GM21360 (cell line): Measurements from ENCODE around the gene CAB39L.
"Not testable (repeated sequence)": the region's sequence is repeated elsewhere in the genome, so short reads cannot be mapped to it uniquely, and the experiment has no call there.

Experiments used
- ATAC-seq: cut with Tn5 transposase; IDR thresholded peaks from one replicate; pipeline ENCODE4 v1.9.1; 2021; ENCODE audit warnings: mild to moderate bottlenecking, moderate library complexity; ENCODE audit not compliant: unreplicated experiment

The CAB39L gene

DNA sequence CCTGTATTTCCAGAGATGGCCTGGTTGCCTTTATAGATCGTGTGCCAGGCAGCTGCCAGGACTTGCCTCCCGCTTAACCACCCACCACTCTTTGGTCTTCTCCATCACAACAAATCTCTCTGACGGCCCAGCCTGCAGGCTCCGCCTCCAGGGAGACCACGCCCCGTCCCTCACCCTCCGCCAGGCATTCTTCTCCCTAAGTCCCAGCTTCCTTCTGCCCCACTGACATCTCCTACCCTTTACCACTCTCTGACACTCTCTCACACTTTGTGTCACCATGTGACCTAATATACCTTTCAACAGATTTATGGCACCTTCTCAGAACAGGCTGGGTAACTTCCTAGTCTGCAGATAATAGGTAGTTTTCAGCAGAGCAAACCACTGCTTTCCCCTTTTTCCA lies 95.1 kb downstream of the CAB39L start:
- ATAC-seq: no peak

DNA sequence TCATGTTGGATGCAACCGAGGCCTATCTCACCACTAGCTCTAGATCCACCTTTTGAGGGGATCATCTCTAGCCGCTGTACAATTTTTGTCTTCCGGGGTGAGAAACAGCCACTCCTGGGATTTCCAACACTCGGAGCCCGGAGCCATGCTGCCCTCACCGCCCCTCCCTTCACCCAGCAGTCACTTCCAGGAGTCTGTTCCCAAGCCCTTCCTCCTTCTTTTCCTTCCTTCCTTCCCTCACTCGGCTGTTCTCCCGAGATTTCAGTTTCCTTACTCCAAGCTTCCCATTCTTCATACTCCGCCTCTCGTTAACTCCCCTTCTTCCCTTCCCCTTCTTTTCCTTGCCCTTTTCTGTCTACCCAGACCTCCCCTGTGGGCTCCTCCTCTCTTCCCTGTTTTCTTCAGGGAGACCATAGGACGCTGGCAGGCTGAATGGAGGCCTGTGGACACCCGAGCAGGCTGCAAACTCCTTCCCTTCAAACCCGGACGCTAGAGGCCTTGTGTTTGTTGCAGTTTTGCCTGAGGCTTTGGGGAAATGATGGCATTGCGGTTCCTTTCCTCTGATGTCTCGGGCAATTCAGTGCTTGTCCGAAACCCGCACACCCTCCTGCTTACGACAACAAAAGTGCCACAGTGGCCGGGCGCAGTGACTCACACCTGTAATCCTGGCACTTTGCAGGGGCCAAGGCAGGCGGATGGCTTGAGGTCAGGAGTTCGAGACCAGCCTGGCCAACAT lies 96.0 kb downstream of the CAB39L start:
- no peak for ATAC-seq

DNA sequence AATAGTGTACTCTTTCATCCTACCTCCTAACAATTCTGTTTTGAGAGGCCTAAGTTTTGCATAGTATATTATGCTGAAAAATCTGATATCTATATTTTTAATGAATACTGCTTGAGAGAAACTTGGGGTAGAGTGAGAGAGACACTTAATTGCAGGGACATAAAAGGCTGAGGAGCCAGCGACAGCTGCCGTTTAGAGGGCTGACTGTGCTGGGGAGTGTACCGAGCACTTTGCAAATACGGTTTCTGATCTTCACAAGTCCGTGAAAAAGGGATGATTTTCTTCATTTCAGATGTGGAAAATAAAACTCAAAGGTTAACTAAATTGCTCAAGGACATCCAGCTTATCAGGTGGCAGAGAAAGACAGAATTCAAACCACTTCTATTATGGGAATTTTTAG lies 97.4 kb downstream of the CAB39L start:
- no peak for ATAC-seq

DNA sequence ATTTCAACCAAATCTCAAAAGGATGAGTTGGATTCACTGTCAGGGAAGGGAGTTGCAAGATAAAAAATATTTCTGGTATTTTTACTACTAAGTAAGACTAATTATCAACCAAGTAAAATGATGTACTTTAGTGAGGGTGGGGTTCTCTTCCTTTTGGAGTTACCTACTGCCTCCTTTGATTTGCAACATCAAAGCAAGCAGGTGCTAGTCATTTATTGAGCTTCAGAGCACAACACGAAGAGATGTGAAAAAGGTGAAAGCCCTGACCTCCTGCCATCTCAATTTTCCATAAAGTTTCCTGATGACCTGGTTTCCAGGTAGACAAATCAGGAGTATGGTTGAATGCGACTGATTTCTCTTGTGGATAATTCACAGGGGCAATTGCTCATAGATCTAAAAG lies 100.1 kb downstream of the CAB39L start:
- no peak for ATAC-seq

DNA sequence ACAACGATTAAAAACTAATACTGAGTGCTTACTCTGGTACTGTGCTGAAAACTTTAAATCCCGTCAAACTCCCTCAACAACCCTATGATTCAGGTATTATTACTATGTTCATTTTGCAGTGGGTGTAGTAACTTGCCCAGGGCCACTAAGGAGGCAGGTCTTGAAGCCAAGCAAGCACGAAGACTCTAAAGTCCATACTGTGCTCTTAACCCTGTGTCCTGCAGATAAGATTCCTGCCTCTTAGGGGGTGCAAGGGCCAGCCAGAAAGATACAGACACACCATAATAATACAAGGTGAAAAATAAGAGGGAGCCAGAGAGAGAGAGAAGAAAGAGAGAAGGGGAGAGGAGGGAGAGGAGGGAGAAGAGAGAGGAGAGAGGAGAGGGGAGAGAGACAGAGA lies 100.6 kb downstream of the CAB39L start:
- ATAC-seq: no peak

DNA sequence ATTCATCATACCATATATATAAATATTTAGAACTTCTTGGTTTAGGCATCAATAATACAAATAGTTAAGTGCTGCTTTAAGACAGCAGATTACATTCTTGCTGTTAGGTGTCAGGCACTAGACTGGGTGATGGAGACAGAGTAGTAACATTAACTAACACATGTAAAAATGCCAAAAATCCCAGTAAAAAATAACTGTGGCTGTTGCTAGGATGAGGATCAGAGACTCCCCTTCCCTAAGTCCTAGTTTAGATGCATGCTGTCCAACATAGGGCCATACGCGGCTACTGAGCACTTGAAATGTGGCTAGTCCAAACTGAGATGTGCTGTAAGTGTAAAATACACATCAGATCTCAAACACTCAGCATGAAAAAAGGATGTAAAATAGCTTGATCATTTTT lies 101.4 kb downstream of the CAB39L start:
- ATAC-seq: no peak

DNA sequence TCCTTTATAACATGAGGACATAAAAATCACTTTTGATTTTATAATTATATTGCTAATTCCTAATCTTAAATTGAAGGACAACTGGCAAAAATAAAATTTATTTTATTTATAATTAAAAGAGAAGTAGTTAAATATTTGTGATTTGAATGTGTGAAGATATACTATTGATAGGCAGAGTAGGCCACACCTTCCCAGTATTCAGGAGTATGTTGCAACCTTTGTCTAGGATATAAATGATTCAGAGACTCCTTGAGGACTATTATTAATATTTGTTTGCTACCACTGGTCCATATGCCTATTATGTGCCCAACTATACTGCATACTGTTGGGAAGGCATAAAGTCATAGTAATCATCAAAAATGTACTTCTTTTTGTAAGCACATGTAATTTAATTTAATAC lies 101.9 kb downstream of the CAB39L start:
- ATAC-seq: no peak

DNA sequence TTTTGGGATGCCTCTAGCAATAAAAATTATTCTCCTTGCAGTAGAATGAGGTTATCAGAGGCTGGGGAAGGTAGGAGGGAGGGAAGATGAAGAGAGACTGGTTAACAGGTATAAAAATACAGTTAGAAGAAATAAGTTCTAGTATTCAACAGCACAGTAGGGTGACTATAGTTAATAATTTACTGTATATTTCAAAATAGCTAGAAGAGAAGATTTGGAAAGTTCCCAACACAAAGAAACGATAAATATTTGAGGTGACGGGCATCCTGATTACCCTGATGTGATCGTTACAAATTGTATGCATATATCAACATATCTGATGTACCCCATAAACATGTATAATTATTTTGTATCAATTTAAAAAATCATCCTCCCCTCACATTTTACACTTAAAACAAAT lies 102.3 kb downstream of the CAB39L start:
- no peak for ATAC-seq

DNA sequence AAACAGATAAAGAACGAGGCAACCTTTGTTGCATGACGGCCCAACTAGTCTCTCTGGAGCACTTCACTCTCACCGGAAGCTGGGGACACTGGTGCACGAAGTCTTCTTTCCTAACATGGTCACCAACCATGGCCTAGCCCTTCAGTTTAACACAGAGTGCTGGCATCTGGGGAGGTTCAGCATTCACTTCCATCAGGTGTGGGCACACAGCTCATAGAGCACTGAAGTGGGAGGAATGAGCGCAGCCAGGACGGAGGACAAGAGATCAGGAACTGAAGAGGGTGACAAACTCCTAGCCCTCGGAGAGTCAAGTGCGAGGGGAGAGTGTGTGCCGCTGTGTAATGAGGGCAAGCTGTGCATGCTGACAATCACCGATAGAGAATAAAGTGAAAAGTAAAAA lies 103.7 kb downstream of the CAB39L start:
- no peak for ATAC-seq

DNA sequence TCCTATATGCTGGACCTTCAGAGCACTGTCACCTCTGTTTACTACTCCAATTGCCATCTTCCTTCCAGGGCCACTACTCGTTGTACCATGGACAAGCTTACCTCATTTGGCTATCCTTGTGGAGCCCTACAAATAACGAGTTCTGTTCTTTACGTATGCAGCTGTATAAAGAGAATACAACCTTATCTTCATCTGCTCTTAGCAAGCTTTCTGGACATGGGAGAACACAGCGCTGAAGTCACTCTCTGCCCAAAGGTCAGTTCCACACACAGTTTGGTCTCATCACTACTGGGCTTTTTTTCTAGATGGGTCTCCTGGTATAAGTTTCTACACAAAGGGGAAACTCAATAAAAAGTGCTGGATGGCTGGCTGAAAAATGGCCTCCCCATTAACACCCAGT lies 107.2 kb downstream of the CAB39L start:
- ATAC-seq: no peak

DNA sequence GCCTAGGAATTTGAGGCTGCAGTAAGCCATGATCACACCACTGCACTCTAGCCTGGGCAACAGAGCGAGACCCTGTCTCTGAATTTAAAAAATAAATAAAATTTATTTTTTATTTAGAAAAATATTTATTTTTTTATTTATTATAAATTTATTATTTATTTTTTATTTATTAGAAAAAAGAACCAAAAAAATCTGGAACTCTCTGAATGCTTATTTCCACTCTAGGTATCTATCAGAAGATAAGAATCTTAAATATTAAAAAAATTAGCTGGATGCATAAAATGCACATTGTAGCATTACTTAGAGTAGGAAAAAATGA lies 113.4 kb downstream of the CAB39L start:
- ATAC-seq: no peak

DNA sequence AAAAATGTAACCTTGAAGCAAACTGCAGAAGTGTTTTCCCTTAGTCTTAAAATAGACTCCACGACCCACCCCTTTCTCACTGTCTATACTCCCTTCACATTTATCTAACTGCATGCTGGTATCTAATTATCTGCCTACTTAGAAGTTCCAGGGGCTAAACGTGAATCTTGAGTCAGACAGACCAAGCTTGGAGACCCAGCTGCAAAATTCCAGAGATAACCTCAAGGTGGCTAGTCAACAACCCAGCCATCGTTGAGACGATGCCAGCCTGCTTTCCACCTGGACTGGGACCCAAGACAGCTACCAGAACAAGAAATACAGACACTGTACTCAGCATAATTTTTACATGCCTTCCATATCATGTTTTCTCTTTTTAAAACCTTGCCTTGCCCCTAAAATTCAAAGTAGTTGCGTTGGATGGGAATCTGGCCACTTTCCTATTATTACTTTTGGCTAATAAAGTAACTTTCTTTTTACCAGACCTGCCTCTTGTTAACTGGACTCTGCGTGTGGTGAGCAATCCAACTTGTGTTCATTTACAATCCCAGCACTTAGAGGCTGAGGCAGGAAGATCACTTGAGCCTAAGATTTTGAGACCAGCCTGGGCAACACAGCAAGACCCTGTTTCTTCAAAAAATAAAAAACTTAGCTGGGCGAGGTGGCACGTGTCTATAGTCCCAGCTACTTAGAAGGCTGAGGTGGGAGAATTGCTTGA lies 113.9 kb downstream of the CAB39L start:
- ATAC-seq: no peak

DNA sequence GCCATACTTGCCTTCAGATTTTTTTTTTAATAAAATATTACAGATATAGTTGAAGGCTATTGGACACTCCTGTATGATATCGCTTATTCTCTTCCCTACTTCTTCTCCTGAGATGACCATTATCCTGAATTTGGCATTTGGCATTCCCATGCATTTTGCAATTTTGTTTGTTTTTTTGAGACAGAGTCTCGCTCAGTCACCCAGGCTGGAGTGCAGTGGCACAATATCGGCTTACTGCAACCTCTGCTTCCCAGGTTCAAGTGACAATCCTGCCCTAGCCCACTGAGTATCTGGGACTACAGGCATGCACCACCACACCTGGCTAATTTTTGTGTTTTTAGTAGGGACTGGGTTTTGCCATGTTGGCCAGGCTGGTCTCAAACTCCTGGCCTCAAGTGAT lies 116.7 kb downstream of the CAB39L start:
- not testable (repeated sequence) for ATAC-seq

DNA sequence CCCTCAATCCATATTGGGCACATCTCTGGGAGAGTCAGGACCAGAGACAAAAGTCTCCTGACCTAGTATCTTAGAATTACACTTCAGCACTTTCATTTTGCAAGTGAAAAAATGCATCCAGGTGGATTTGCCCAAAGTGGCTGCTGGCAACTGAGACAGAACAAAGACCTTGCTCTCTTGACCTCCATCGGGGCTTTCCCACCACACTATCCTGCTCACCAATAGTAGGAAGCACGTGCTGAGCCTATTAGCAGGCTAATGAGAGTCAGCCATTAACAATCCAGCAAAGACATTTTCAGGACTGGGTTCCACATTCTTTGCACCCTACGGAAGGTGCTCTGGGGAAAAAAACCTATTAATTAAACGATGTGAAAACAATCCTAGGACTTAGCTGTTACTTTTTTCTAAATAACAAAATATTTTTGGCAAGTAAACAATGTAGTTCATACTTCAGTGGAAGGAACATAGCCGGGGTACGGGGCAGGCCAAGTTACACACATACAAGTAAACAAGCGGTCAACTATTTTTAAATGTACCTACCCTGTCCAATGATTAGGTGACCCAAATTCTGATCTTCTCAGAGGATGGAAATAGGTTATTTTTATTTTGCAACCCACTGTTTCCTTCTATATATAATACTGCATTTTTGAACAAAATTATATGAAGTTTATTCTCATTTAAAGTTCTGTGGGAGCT lies 117.5 kb downstream of the CAB39L start:
- no peak for ATAC-seq

DNA sequence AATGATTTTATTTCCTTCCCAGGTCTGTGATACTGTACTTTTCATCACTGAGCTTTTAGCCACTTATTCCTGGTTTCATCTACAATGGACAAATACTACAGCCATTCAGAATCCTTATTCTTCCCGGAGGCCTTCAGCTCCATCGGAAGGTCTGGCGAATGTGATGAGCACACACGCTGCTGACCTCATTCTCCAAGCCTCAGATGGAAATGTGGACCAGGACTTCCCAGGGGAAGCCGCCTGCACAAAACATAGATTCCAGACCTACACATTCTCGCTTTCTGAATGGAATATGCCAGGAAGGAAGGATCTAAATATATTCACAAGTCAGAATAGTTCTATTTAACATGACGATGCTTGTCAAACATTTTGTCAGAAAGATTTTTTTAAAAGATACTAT lies 120.5 kb downstream of the CAB39L start:
- ATAC-seq: no peak

DNA sequence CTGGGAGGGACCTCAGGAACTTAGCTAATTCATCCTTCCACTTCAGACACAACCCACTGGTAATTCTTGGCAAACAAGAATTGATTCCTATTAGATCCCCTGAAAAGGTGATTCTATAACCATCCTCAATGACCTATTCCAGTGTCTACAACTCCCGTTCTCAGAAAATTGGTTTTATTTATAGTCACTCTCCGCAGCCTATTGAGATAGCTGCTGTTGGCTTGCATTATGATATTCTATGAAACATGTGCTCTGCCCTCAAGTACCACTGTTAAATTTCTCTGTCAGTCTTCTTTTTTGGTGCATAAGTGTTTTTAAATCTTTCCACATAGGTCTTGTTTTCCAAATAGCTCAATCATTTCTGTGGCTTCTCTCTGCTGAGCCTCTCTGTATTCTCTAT lies 121.2 kb downstream of the CAB39L start:
- ATAC-seq: no peak

DNA sequence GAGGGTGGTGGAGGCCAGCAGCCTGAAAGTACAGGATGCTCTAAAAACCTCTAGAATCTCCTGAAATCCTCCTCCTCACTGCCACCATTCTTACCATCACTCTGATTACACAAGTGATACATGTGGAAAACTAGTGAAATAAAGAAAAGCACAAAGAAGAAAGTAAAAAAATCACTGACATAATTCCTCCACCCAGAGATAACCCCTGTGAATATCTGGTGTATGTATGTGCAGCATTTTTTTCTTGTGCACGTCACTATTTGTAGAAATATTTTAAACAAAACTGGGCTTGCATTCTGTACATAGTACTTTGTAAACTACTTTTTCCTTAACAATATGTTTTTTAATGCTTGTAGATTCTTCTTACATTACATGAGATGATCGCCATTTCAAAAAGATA lies 122.9 kb downstream of the CAB39L start:
- no peak for ATAC-seq

DNA sequence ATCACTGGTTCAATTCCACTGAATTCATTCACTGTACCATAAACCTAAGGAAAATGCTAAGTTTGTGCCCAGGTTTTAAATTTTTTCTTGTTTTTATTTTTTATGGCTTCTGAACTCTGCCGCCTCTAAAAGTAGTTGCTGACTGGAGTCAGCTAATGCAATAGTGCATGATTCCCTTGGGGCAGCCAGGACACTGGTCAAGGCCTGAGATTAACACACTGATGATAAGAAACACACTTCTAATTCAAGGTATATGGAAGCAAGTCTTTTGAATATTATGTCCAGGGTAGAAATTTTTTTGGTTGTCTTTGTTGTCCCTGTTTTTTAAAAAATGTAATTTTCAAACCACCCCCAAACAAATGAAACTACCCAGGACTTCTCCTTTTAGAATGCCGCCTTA lies 123.9 kb downstream of the CAB39L start:
- ATAC-seq: no peak

DNA sequence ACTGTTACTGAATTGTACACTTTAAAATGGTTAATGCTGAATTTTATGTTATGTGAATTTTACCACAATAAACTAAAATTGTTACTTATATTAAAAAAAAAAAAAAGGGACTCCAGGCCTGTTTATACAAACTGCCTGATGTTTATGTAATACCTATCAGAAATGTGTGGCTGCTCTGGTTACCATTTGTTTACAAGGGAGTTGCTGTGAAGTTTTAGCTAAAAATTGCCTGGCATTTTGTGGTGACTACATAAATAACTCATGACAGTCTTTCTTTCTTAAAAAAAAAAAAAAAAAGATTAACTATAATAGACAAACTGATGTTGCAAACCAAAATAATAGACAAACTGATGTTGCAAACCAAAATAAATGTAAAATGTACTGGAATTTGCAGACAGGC lies 124.3 kb downstream of the CAB39L start:
- ATAC-seq: no peak

DNA sequence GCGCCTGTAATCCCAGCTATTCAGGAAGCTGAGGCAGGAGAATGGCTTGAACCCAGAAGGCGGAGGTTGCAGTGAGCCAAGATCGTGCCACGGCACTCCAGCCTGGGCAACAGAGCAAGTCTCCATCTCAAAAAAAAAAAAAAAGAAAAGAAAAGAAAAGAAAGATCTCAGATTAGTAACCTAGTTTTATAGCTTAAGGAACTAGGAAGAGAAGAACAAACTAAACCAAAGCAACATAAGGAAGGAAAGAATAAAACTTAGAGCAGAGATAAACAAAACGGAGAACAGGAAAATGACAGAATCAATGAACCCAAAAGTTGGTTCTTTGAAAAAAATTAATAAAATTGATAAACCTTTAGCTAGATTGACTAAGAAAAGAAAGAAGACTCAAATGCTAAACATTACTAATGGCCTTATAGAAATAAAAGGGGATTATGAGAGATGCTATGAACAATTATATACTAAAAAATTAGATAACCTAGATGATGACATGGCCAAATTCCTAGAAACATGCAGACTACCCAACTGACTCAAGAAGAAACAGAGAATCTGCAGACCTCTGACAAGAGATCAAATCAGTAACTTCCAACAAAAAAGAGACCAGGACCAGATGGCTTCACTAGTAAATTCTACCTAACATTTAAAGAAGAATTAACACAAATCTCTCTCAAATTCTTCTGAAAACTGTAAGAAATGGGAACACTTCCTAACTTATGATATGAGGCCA lies 127.9 kb downstream of the CAB39L start:
- ATAC-seq: no peak

DNA sequence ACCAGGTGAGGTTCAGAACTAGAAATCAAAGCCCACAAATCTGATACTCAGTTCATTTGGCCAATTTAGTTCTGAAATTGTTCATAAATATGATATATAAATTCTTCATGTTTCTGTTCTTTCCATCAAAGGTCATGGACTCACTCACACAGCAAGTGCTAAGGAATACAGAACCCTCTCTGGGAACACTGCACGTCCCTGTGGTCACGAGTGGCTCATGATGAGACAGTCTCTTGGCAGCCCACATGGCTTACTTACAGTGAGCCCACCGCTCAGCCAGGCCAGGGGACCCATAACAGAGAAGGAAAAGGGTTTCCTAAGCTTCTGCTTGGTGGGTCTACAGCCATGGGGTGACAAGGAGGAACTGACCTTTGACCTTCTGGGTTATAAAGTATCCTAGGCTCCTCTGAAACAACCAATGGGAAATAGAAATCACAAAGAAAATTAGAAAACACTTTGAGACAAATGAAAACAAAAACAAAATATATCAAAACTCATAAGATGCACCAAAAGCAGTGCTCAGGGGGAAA lies 128.8 kb downstream of the CAB39L start:
- ATAC-seq: no peak
